RWPE2 (cell line): ENCODE data around the gene IL32.

ENCODE experiments used
- ATAC-seq: fragments of 200-7000 bp; cut with Tn5 transposase; 3 replicates; pipeline ENCODE4 v1.9.1; 2021; ENCODE audit warnings: low read depth
- DNase-seq: peaks from one replicate; pipeline ENCODE4 v3.0.0-alpha.2; 2020; ENCODE audit warnings: low spot score
- H3K27ac ChIP-seq: fragments of 450-650 bp; 2 replicates; pipeline ENCODE4 v1.5.1; 2017; ENCODE audit warnings: mild to moderate bottlenecking; ENCODE audit not compliant: poor library complexity, severe bottlenecking
- H3K27me3 ChIP-seq: fragments of 250-450 bp; sonication (Bioruptor Pico); 2 replicates; pipeline ENCODE4 v1.5.1; 2021; ENCODE audit warnings: mild to moderate bottlenecking, moderate library complexity; ENCODE audit not compliant: insufficient read depth, poor library complexity, severe bottlenecking
- H3K36me3 ChIP-seq: fragments of 250-450 bp; sonication (Bioruptor Pico); 2 replicates; pipeline ENCODE4 v1.5.1; 2020; ENCODE audit warnings: low read depth, mild to moderate bottlenecking, moderate library complexity
- H3K4me1 ChIP-seq: fragments of 250-450 bp; sonication (Bioruptor Pico); 2 replicates; pipeline ENCODE4 v1.5.1; 2021; ENCODE audit warnings: mild to moderate bottlenecking, moderate library complexity; ENCODE audit not compliant: insufficient read depth, poor library complexity, severe bottlenecking
- H3K4me3 ChIP-seq: fragments of 250-450 bp; sonication (Bioruptor Pico); 2 replicates; pipeline ENCODE4 v1.5.1; 2021; ENCODE audit warnings: mild to moderate bottlenecking, moderate library complexity; ENCODE audit not compliant: severe bottlenecking
- H3K9me3 ChIP-seq: fragments of 250-450 bp; sonication (Bioruptor Pico); 2 replicates; pipeline ENCODE4 v1.5.1; 2021; ENCODE audit warnings: mild to moderate bottlenecking, moderate library complexity; ENCODE audit not compliant: severe bottlenecking
- TF ChIP-seq, protein P1 (sequence below): fragments of 450-650 bp; IDR thresholded peaks from one replicate; pipeline ENCODE4 v1.5.1; 2017; ENCODE audit warnings: mild to moderate bottlenecking, moderate library complexity; ENCODE audit not compliant: poor library complexity, severe bottlenecking

The IL32 gene

GRCh38 chr16:3060339-3061127, 4.9 kb upstream of the IL32 start:
- Histone ChIP-seq H3K9me3 (no peaks in the 10 kb centered on the region), H3K27ac (no peak overlapping the region), H3K4me3 (no peak overlapping the region), H3K27me3 (no peaks in the 10 kb centered on the region), H3K4me1 (peaks cover 8% of the 10 kb centered on the region), H3K36me3 (no peaks in the 10 kb centered on the region)
- TF ChIP-seq, protein P1, sequence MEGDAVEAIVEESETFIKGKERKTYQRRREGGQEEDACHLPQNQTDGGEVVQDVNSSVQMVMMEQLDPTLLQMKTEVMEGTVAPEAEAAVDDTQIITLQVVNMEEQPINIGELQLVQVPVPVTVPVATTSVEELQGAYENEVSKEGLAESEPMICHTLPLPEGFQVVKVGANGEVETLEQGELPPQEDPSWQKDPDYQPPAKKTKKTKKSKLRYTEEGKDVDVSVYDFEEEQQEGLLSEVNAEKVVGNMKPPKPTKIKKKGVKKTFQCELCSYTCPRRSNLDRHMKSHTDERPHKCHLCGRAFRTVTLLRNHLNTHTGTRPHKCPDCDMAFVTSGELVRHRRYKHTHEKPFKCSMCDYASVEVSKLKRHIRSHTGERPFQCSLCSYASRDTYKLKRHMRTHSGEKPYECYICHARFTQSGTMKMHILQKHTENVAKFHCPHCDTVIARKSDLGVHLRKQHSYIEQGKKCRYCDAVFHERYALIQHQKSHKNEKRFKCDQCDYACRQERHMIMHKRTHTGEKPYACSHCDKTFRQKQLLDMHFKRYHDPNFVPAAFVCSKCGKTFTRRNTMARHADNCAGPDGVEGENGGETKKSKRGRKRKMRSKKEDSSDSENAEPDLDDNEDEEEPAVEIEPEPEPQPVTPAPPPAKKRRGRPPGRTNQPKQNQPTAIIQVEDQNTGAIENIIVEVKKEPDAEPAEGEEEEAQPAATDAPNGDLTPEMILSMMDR, result no peak
- DNase-seq, result no peak
- no peak for ATAC-seq

DNA sequence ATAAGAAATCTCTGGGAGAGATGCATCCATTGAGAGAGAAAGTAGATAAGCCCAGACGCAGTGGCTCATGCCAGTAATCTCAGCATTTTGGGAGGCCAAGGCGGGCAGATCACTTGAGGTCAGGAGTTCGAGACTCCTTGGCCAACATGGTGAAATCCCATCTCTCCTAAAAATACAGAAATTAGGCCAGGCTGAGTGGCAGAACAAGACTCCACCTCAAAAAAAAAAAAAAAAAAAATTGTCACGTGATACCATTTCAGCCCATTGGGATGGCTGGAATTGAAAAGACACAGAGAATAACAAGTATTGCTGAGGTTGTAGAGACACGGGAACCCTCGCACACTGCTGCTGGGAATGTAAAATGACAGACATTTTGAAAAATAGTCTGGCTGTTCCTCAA, 2.9 kb upstream of the IL32 start:
- H3K27me3 ChIP-seq, result no peaks in the 10 kb centered on the region
- ATAC-seq (no peak), DNase-seq (no peak)
- H3K9me3 ChIP-seq, result no peaks in the 10 kb centered on the region
- H3K36me3 ChIP-seq, result no peaks in the 10 kb centered on the region
- no peak overlapping the region for H3K4me3 ChIP-seq
- H3K27ac ChIP-seq, result no peak overlapping the region
- TF ChIP-seq, protein P1, result no peak
- peaks cover 8% of the 10 kb centered on the region for H3K4me1 ChIP-seq

DNA sequence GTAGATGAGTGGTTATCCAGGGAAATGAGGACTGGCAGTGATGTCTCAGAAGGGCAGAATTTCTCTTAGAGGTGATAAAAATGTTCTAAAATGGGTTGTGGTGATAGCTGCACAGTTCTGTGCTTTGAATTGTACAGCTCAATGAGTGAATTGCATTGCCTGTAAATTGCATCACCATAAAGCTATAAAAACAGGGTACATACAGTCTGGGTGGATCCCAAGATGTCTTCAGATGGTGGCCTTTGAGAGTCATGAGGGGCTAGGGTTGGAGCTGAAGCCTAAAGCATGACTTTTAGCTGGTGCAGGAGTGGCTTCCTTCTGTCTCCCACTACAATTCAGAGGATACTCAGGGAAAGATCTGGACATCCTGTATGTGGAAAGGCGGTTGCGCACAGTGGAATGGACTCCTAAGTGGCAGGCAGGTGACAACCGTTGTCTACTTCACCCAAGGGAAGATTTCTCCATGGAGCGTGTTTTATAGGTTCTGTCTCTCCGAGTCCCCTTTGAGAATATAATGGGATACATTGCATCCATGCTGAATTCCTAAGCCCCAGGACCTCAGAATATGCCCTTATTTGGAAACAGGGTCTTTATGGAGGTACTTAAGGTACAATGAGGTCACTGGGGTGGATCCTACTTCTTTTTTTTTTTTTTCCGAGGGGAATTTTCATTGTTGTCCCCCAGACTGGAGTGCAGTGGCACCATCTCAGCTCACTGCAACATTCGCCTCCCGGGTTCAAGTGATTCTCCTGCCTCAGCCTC, 1.6 kb upstream of the IL32 start:
- ATAC-seq, result no peak
- Histone ChIP-seq H3K4me1 (peaks cover 8% of the 10 kb centered on the region), H3K4me3 (no peak overlapping the region), H3K27ac (no peak overlapping the region), H3K9me3 (no peaks in the 10 kb centered on the region), H3K27me3 (no peaks in the 10 kb centered on the region), H3K36me3 (no peaks in the 10 kb centered on the region)
- DNase-seq, result no peak
- TF ChIP-seq, protein P1, result no peak

- H3K27me3 ChIP-seq, result no peaks in the 10 kb centered on the region
- peaks cover 8% of the 10 kb centered on the region for H3K4me1 ChIP-seq
- ATAC-seq (no peak), DNase-seq (no peak)
- TF ChIP-seq, protein P1, result no peak
- no peaks in the 10 kb centered on the region for H3K36me3 ChIP-seq
- H3K9me3 ChIP-seq, result no peaks in the 10 kb centered on the region
- no peak overlapping the region for H3K4me3 ChIP-seq
- H3K27ac ChIP-seq, result no peak overlapping the region
Measured at GRCh38 chr16:3065742-3066439, 451 bp downstream of the IL32 start.
